Measurements from ENCODE around the gene SPDEF.

Gene SPDEF

GRCh38 chr6:34573567-34574183 is 17.5 kb upstream of the SPDEF start (continued):
- no peak for TF ChIP-seq POU6F1 (CRISPR knock-in tag; IDR thresholded peaks at IDR 0.05; ENCODE audit: borderline replicate concordance, low read depth)
- no peak for TF ChIP-seq ZNF565 (CRISPR knock-in tag; conservative IDR thresholded peaks at IDR 0.05; ENCODE audit: low read depth)
- TF ChIP-seq, protein P1, sequence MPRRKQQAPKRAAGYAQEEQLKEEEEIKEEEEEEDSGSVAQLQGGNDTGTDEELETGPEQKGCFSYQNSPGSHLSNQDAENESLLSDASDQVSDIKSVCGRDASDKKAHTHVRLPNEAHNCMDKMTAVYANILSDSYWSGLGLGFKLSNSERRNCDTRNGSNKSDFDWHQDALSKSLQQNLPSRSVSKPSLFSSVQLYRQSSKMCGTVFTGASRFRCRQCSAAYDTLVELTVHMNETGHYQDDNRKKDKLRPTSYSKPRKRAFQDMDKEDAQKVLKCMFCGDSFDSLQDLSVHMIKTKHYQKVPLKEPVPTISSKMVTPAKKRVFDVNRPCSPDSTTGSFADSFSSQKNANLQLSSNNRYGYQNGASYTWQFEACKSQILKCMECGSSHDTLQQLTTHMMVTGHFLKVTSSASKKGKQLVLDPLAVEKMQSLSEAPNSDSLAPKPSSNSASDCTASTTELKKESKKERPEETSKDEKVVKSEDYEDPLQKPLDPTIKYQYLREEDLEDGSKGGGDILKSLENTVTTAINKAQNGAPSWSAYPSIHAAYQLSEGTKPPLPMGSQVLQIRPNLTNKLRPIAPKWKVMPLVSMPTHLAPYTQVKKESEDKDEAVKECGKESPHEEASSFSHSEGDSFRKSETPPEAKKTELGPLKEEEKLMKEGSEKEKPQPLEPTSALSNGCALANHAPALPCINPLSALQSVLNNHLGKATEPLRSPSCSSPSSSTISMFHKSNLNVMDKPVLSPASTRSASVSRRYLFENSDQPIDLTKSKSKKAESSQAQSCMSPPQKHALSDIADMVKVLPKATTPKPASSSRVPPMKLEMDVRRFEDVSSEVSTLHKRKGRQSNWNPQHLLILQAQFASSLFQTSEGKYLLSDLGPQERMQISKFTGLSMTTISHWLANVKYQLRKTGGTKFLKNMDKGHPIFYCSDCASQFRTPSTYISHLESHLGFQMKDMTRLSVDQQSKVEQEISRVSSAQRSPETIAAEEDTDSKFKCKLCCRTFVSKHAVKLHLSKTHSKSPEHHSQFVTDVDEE (CRISPR knock-in tag; IDR thresholded peaks at IDR 0.05): no peak
- TF ChIP-seq ZFP30 (CRISPR knock-in tag; IDR thresholded peaks at IDR 0.05): no peak
- TF ChIP-seq BACH2 (CRISPR knock-in tag; IDR thresholded peaks at IDR 0.05; ENCODE audit: borderline replicate concordance): no peak

- ATAC-seq: no peak
- TF ChIP-seq CREB5 (CRISPR knock-in tag; IDR thresholded peaks at IDR 0.05; ENCODE audit: low read depth): no peak
- no peak for TF ChIP-seq ZNF565 (CRISPR knock-in tag; conservative IDR thresholded peaks at IDR 0.05; ENCODE audit: low read depth)
- TF ChIP-seq ARNTL (CRISPR knock-in tag; IDR thresholded peaks at IDR 0.05; ENCODE audit: borderline replicate concordance, low read depth): no peak
- TF ChIP-seq, protein P2, sequence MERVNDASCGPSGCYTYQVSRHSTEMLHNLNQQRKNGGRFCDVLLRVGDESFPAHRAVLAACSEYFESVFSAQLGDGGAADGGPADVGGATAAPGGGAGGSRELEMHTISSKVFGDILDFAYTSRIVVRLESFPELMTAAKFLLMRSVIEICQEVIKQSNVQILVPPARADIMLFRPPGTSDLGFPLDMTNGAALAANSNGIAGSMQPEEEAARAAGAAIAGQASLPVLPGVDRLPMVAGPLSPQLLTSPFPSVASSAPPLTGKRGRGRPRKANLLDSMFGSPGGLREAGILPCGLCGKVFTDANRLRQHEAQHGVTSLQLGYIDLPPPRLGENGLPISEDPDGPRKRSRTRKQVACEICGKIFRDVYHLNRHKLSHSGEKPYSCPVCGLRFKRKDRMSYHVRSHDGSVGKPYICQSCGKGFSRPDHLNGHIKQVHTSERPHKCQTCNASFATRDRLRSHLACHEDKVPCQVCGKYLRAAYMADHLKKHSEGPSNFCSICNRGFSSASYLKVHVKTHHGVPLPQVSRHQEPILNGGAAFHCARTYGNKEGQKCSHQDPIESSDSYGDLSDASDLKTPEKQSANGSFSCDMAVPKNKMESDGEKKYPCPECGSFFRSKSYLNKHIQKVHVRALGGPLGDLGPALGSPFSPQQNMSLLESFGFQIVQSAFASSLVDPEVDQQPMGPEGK (CRISPR knock-in tag; IDR thresholded peaks at IDR 0.05; ENCODE audit: borderline replicate concordance): no peak
- no peak for TF ChIP-seq TOX (CRISPR knock-in tag; IDR thresholded peaks at IDR 0.05; ENCODE audit: borderline replicate concordance)
- TF ChIP-seq OSR1 (CRISPR knock-in tag; IDR thresholded peaks at IDR 0.05): no peak
- TF ChIP-seq PPARA (CRISPR knock-in tag; IDR thresholded peaks at IDR 0.05; ENCODE audit: borderline replicate concordance): no peak
- TF ChIP-seq BACH2 (CRISPR knock-in tag; IDR thresholded peaks at IDR 0.05; ENCODE audit: borderline replicate concordance): no peak
- TF ChIP-seq ZC3H10 (CRISPR knock-in tag; IDR thresholded peaks at IDR 0.05): no peak
- no peak for TF ChIP-seq ESRRG (CRISPR knock-in tag; IDR thresholded peaks at IDR 0.05)
Measured at GRCh38 chr6:34572585-34572984, 16.5 kb upstream of the SPDEF start.

- ATAC-seq: no peak
- TF ChIP-seq ESRRG (CRISPR knock-in tag; IDR thresholded peaks at IDR 0.05): no peak
- no peak for TF ChIP-seq POU6F1 (CRISPR knock-in tag; IDR thresholded peaks at IDR 0.05; ENCODE audit: borderline replicate concordance, low read depth)
- no peak for TF ChIP-seq SNAI2 (CRISPR knock-in tag; IDR thresholded peaks at IDR 0.05)
- no peak for TF ChIP-seq ZNF70 (CRISPR knock-in tag; IDR thresholded peaks at IDR 0.05)
- no peak for TF ChIP-seq CSDC2 (CRISPR knock-in tag; IDR thresholded peaks at IDR 0.05)
- TF ChIP-seq ISL1 (CRISPR knock-in tag; IDR thresholded peaks at IDR 0.05): no peak
- TF ChIP-seq, protein P2 (CRISPR knock-in tag; IDR thresholded peaks at IDR 0.05; ENCODE audit: borderline replicate concordance): no peak
- TF ChIP-seq BACH2 (CRISPR knock-in tag; IDR thresholded peaks at IDR 0.05; ENCODE audit: borderline replicate concordance): no peak
- TF ChIP-seq ARNTL (CRISPR knock-in tag; IDR thresholded peaks at IDR 0.05; ENCODE audit: borderline replicate concordance, low read depth): no peak
- no peak for TF ChIP-seq GLIS3 (CRISPR knock-in tag; IDR thresholded peaks at IDR 0.05)
- TF ChIP-seq PPARA (CRISPR knock-in tag; IDR thresholded peaks at IDR 0.05; ENCODE audit: borderline replicate concordance): no peak
Measured at GRCh38 chr6:34572021-34572420, 15.9 kb upstream of the SPDEF start.
